SJCRH30 (cell line): ENCODE measurements around the gene ADCY2. TPM values are rescaled to one million over a fixed set of nuclear protein-coding genes. Genes with fewer than 3 reads are reported as not detected.

Experiments used
- DNase-seq, 2 experiments: peaks; one replicate each; pipeline ENCODE4 v3.0.0-alpha.2; 2015 to 2020
- H3K27ac ChIP-seq: fragments of 250-450 bp; sonication (Bioruptor Pico); 2 replicates; pipeline ENCODE4 v1.5.1; 2020; ENCODE audit warnings: mild to moderate bottlenecking, moderate library complexity
- H3K27me3 ChIP-seq: fragments of 250-450 bp; sonication (Bioruptor Pico); 2 replicates; pipeline ENCODE4 v1.5.1; 2020; ENCODE audit warnings: mild to moderate bottlenecking, moderate library complexity
- H3K36me3 ChIP-seq: fragments of 250-450 bp; sonication (Bioruptor Pico); 2 replicates; pipeline ENCODE4 v1.5.1; 2020; ENCODE audit warnings: mild to moderate bottlenecking, moderate library complexity
- H3K4me1 ChIP-seq: fragments of 250-450 bp; sonication (Bioruptor Pico); 2 replicates; pipeline ENCODE4 v1.5.1; 2020; ENCODE audit warnings: mild to moderate bottlenecking, moderate library complexity
- H3K4me3 ChIP-seq: fragments of 250-450 bp; sonication (Bioruptor Pico); 2 replicates; pipeline ENCODE4 v1.5.1; 2020; ENCODE audit warnings: mild to moderate bottlenecking, moderate library complexity
- H3K9me3 ChIP-seq: fragments of 250-450 bp; sonication (Bioruptor Pico); replicated peaks from 2 replicates; pipeline ENCODE4 v1.5.1; 2020; ENCODE audit warnings: mild to moderate bottlenecking, moderate library complexity
- total RNA-seq: library from RNA; depleted of rRNA; stranded (reverse); fragments of >200 nt; shearing (Covaris generic); gene quantifications from 2 replicates; pipeline ENCODE4 v1.2.3, GENCODE V29; 2014

Gene ADCY2
- total RNA-seq, 1 experiment from 2014 or later: 9.6 TPM

GRCh38 chr5:7682379-7682778 lies 286.4 kb downstream of the ADCY2 start:
- no peak overlapping the region for H3K27ac ChIP-seq
- H3K9me3 ChIP-seq: no peaks in the 10 kb centered on the region
- DNase-seq: no peak
- H3K36me3 ChIP-seq: no peaks in the 10 kb centered on the region
- no peaks in the 10 kb centered on the region for H3K4me1 ChIP-seq
- H3K27me3 ChIP-seq: no peaks in the 10 kb centered on the region
- no peak overlapping the region for H3K4me3 ChIP-seq

GRCh38 chr5:7683753-7684152 lies 287.8 kb downstream of the ADCY2 start:
- Histone ChIP-seq H3K4me3 (no peak overlapping the region), H3K36me3 (no peaks in the 10 kb centered on the region), H3K27me3 (no peaks in the 10 kb centered on the region), H3K4me1 (no peaks in the 10 kb centered on the region), H3K9me3 (no peaks in the 10 kb centered on the region), H3K27ac (no peak overlapping the region)
- DNase-seq: no peak

- no peaks in the 10 kb centered on the region for H3K27me3 ChIP-seq
- DNase-seq: no peak
- no peaks in the 10 kb centered on the region for H3K9me3 ChIP-seq
- no peak overlapping the region for H3K27ac ChIP-seq
- no peak overlapping the region for H3K4me3 ChIP-seq
- H3K36me3 ChIP-seq: no peaks in the 10 kb centered on the region
- H3K4me1 ChIP-seq: no peaks in the 10 kb centered on the region
Measured at GRCh38 chr5:7684826-7685225, 288.9 kb downstream of the ADCY2 start.

GRCh38 chr5:7686794-7687193 lies 290.9 kb downstream of the ADCY2 start:
- no peak overlapping the region for H3K27ac ChIP-seq
- no peaks in the 10 kb centered on the region for H3K27me3 ChIP-seq
- DNase-seq: no peak
- no peaks in the 10 kb centered on the region for H3K4me1 ChIP-seq
- H3K36me3 ChIP-seq: no peaks in the 10 kb centered on the region
- no peak overlapping the region for H3K4me3 ChIP-seq
- no peaks in the 10 kb centered on the region for H3K9me3 ChIP-seq

- Histone ChIP-seq H3K4me3 (no peak overlapping the region), H3K9me3 (no peaks in the 10 kb centered on the region), H3K36me3 (no peaks in the 10 kb centered on the region), H3K4me1 (no peaks in the 10 kb centered on the region), H3K27me3 (no peaks in the 10 kb centered on the region), H3K27ac (no peak overlapping the region)
- DNase-seq: no peak
Measured at GRCh38 chr5:7690557-7690956, 294.6 kb downstream of the ADCY2 start.

- H3K9me3 ChIP-seq: no peaks in the 10 kb centered on the region
- peak in 1 of 2 experiments; percentile 17 for DNase-seq
Measured at GRCh38 chr5:7705261-7705660, 309.3 kb downstream of the ADCY2 start.

GRCh38 chr5:7705736-7706135 lies 309.8 kb downstream of the ADCY2 start:
- Histone ChIP-seq H3K9me3 (no peaks in the 10 kb centered on the region), H3K4me1 (no peaks in the 10 kb centered on the region), H3K27me3 (no peaks in the 10 kb centered on the region), H3K4me3 (no peak overlapping the region), H3K36me3 (no peaks in the 10 kb centered on the region), H3K27ac (no peak overlapping the region)
- no peak for DNase-seq

More at GRCh38 chr5:7705261-7705660, 309.3 kb downstream of the ADCY2 start:
- H3K27me3 ChIP-seq: no peaks in the 10 kb centered on the region
- H3K4me3 ChIP-seq: no peak overlapping the region
- H3K4me1 ChIP-seq: no peaks in the 10 kb centered on the region
- H3K27ac ChIP-seq: no peak overlapping the region
- no peaks in the 10 kb centered on the region for H3K36me3 ChIP-seq

- no peak for DNase-seq
- no peak overlapping the region for H3K4me3 ChIP-seq
- H3K27ac ChIP-seq: no peak overlapping the region
- no peaks in the 10 kb centered on the region for H3K27me3 ChIP-seq
- no peaks in the 10 kb centered on the region for H3K36me3 ChIP-seq
- no peaks in the 10 kb centered on the region for H3K9me3 ChIP-seq
- H3K4me1 ChIP-seq: no peaks in the 10 kb centered on the region
Measured at GRCh38 chr5:7706256-7706655, 310.3 kb downstream of the ADCY2 start.

GRCh38 chr5:7714119-7714518 lies 318.2 kb downstream of the ADCY2 start:
- H3K9me3 ChIP-seq: no peaks in the 10 kb centered on the region
- H3K27me3 ChIP-seq: no peaks in the 10 kb centered on the region
- no peak overlapping the region for H3K4me3 ChIP-seq
- H3K4me1 ChIP-seq: no peaks in the 10 kb centered on the region
- no peak for DNase-seq
- no peak overlapping the region for H3K27ac ChIP-seq
- H3K36me3 ChIP-seq: no peaks in the 10 kb centered on the region

GRCh38 chr5:7714697-7715096 lies 318.8 kb downstream of the ADCY2 start:
- DNase-seq: no peak
- no peaks in the 10 kb centered on the region for H3K4me1 ChIP-seq
- no peaks in the 10 kb centered on the region for H3K27me3 ChIP-seq
- no peaks in the 10 kb centered on the region for H3K36me3 ChIP-seq
- H3K27ac ChIP-seq: no peak overlapping the region
- H3K9me3 ChIP-seq: no peaks in the 10 kb centered on the region
- H3K4me3 ChIP-seq: no peak overlapping the region

- DNase-seq: no peak
- no peak overlapping the region for H3K27ac ChIP-seq
- no peaks in the 10 kb centered on the region for H3K4me1 ChIP-seq
- no peaks in the 10 kb centered on the region for H3K36me3 ChIP-seq
- H3K9me3 ChIP-seq: no peaks in the 10 kb centered on the region
- H3K4me3 ChIP-seq: no peak overlapping the region
- no peaks in the 10 kb centered on the region for H3K27me3 ChIP-seq
Measured at GRCh38 chr5:7717691-7718090, 321.8 kb downstream of the ADCY2 start.

- Histone ChIP-seq H3K27ac (no peak overlapping the region), H3K27me3 (no peaks in the 10 kb centered on the region), H3K9me3 (no peaks in the 10 kb centered on the region), H3K4me1 (no peaks in the 10 kb centered on the region), H3K4me3 (no peak overlapping the region), H3K36me3 (no peaks in the 10 kb centered on the region)
- peak; percentile 47 to 67 for DNase-seq
Measured at GRCh38 chr5:7728076-7728475, 332.1 kb downstream of the ADCY2 start.

GRCh38 chr5:7741415-7742065 lies 345.6 kb downstream of the ADCY2 start:
- no peaks in the 10 kb centered on the region for H3K4me1 ChIP-seq
- DNase-seq: no peak
- H3K36me3 ChIP-seq: no peaks in the 10 kb centered on the region
- no peak overlapping the region for H3K4me3 ChIP-seq
- no peak overlapping the region for H3K27ac ChIP-seq
- H3K9me3 ChIP-seq: no peaks in the 10 kb centered on the region
- H3K27me3 ChIP-seq: no peaks in the 10 kb centered on the region

GRCh38 chr5:7742241-7742656 lies 346.3 kb downstream of the ADCY2 start:
- no peaks in the 10 kb centered on the region for H3K4me1 ChIP-seq
- H3K27me3 ChIP-seq: no peaks in the 10 kb centered on the region
- no peak for DNase-seq
- H3K4me3 ChIP-seq: no peak overlapping the region
- no peaks in the 10 kb centered on the region for H3K36me3 ChIP-seq
- no peak overlapping the region for H3K27ac ChIP-seq
- H3K9me3 ChIP-seq: no peaks in the 10 kb centered on the region

- Histone ChIP-seq H3K36me3 (no peaks in the 10 kb centered on the region), H3K4me1 (no peaks in the 10 kb centered on the region), H3K4me3 (no peak overlapping the region), H3K27me3 (no peaks in the 10 kb centered on the region), H3K9me3 (no peaks in the 10 kb centered on the region), H3K27ac (no peak overlapping the region)
- peak; percentile 64 to 79 for DNase-seq
Measured at GRCh38 chr5:7745882-7746610, 350.1 kb downstream of the ADCY2 start.

- DNase-seq: no peak
Measured at GRCh38 chr5:7747728-7748127, 351.8 kb downstream of the ADCY2 start.

More at GRCh38 chr5:7747728-7748127, 351.8 kb downstream of the ADCY2 start:
- Histone ChIP-seq H3K4me3 (no peak overlapping the region), H3K36me3 (no peaks in the 10 kb centered on the region), H3K9me3 (no peaks in the 10 kb centered on the region), H3K4me1 (no peaks in the 10 kb centered on the region), H3K27me3 (no peaks in the 10 kb centered on the region), H3K27ac (no peak overlapping the region)
